WTC11 (cell line): ENCODE data around the gene PLCB2. TPM values are rescaled to one million over a fixed set of nuclear protein-coding genes. Genes with fewer than 3 reads are reported as not detected.

Experiments used
- ATAC-seq: fragments of 200-7000 bp; cut with Tn5 transposase; 2 replicates; pipeline ENCODE4 v1.10.0; 2021; ENCODE audit warnings: mild to moderate bottlenecking, moderate library complexity
- CTCF ChIA-PET: fragments of 300-600 bp; sonication (Branson Sonifier 250); formaldehyde crosslinking; loops from one replicate; lab custom pipeline; 2021; ENCODE audit warnings: antibody characterized with exemption; lab: Charles Lee
- POLR2A ChIA-PET: fragments of 350-600 bp; sonication (Branson Sonifier 250); formaldehyde crosslinking; loops from one replicate; lab custom pipeline; 2021; ENCODE audit warnings: antibody characterized with exemption; lab: Charles Lee
- DNase-seq: peaks from one replicate; pipeline ENCODE4 v3.0.0; 2021; ENCODE audit warnings: low spot score
- H3K27ac Mint-ChIP-seq: 2 replicates; pipeline ENCODE4 v1.8.0; 2021; ENCODE audit warnings: mixed read lengths
- H3K27me3 Mint-ChIP-seq: 2 replicates; pipeline ENCODE4 v1.8.0; 2021; ENCODE audit warnings: low read depth, mild to moderate bottlenecking, moderate library complexity, mixed read lengths
- H3K36me3 Mint-ChIP-seq: 2 replicates; pipeline ENCODE4 v1.8.0; 2021; ENCODE audit warnings: mixed read lengths
- H3K4me1 Mint-ChIP-seq: 2 replicates; pipeline ENCODE4 v1.8.0; 2022; ENCODE audit warnings: mixed read lengths
- H3K4me3 Mint-ChIP-seq: 2 replicates; pipeline ENCODE4 v1.8.0; 2021; ENCODE audit warnings: mild to moderate bottlenecking, moderate library complexity, mixed read lengths
- H3K9me3 Mint-ChIP-seq: 2 replicates; pipeline ENCODE4 v1.8.0; 2021; ENCODE audit warnings: mixed read lengths
- FOXP1 ChIP-seq: sonication (generic); formaldehyde crosslinking; IDR thresholded peaks from 2 replicates; pipeline ENCODE4 v1.8.0; 2022; ENCODE audit warnings: missing genetic modification reagents, mild to moderate bottlenecking, moderate library complexity, borderline replicate concordance
- GABPB1 ChIP-seq: sonication (generic); formaldehyde crosslinking; IDR thresholded peaks from 2 replicates; pipeline ENCODE4 v1.8.1; 2023; ENCODE audit warnings: mild to moderate bottlenecking, missing genetic modification reagents
- GRHL2 ChIP-seq: fragments of 250-450 bp; sonication (Bioruptor Pico); IDR thresholded peaks from 2 replicates; pipeline ENCODE4 v1.8.0; 2022; ENCODE audit warnings: mild to moderate bottlenecking, moderate library complexity; ENCODE audit not compliant: insufficient replicate concordance, severe bottlenecking
- GTF2I ChIP-seq: fragments of 250-450 bp; sonication (Bioruptor Pico); conservative IDR thresholded peaks from 2 replicates; pipeline ENCODE4 v1.4.0; 2021; ENCODE audit warnings: mild to moderate bottlenecking
- HMGA2 ChIP-seq: fragments of 250-450 bp; sonication (Bioruptor Pico); IDR thresholded peaks from 2 replicates; pipeline ENCODE4 v1.4.0; 2021; ENCODE audit warnings: mild to moderate bottlenecking, moderate library complexity
- JUN ChIP-seq: sonication (generic); formaldehyde crosslinking; IDR thresholded peaks from 2 replicates; pipeline ENCODE4 v1.8.0; 2023; ENCODE audit warnings: mild to moderate bottlenecking, missing genetic modification reagents
- KAT7 ChIP-seq: sonication (generic); formaldehyde crosslinking; IDR thresholded peaks from 2 replicates; pipeline ENCODE4 v1.8.1; 2023; ENCODE audit warnings: missing genetic modification reagents, mild to moderate bottlenecking, borderline replicate concordance
- NR2C2 ChIP-seq: sonication (generic); formaldehyde crosslinking; IDR thresholded peaks from 2 replicates; pipeline ENCODE4 v1.8.0; 2022; ENCODE audit warnings: mild to moderate bottlenecking, missing genetic modification reagents
- TEAD1 ChIP-seq: sonication (generic); formaldehyde crosslinking; IDR thresholded peaks from 2 replicates; pipeline ENCODE4 v1.8.0; 2022; ENCODE audit warnings: mild to moderate bottlenecking, missing genetic modification reagents
- TEAD4 ChIP-seq: sonication (generic); formaldehyde crosslinking; IDR thresholded peaks from 2 replicates; pipeline ENCODE4 v1.8.0; 2022; ENCODE audit warnings: mild to moderate bottlenecking, missing genetic modification reagents
- ZNF263 ChIP-seq: sonication (generic); formaldehyde crosslinking; IDR thresholded peaks from 2 replicates; pipeline ENCODE4 v1.8.1; 2022; ENCODE audit warnings: low read depth, mild to moderate bottlenecking, moderate library complexity, missing genetic modification reagents
- total RNA-seq: library from RNA; stranded (reverse); gene quantifications from 3 replicates; pipeline ENCODE4 v1.2.3, GENCODE V29; 2021
- TF ChIP-seq, protein P1 (sequence below): sonication (generic); formaldehyde crosslinking; IDR thresholded peaks from 2 replicates; pipeline ENCODE4 v1.8.1; 2023; ENCODE audit warnings: mild to moderate bottlenecking, moderate library complexity, missing genetic modification reagents
- TF ChIP-seq, protein P2 (sequence below): sonication (generic); formaldehyde crosslinking; IDR thresholded peaks from 2 replicates; pipeline ENCODE4 v1.8.0; 2022; ENCODE audit warnings: mild to moderate bottlenecking, missing genetic modification reagents
- TF ChIP-seq, protein P3 (sequence below): sonication (generic); formaldehyde crosslinking; IDR thresholded peaks from 2 replicates; pipeline ENCODE4 v1.8.1; 2022; ENCODE audit warnings: low read depth, mild to moderate bottlenecking, moderate library complexity, missing genetic modification reagents, borderline replicate concordance
- TF ChIP-seq, protein P4 (sequence below): sonication (generic); formaldehyde crosslinking; conservative IDR thresholded peaks from 2 replicates; pipeline ENCODE4 v1.8.1; 2022; ENCODE audit warnings: mild to moderate bottlenecking, missing genetic modification reagents
- TF ChIP-seq, protein P5 (sequence below): sonication (generic); formaldehyde crosslinking; IDR thresholded peaks from 2 replicates; pipeline ENCODE4 v1.8.1; 2023; ENCODE audit warnings: mild to moderate bottlenecking, missing genetic modification reagents

Gene PLCB2
- total RNA-seq, 1 experiment from 2014 or later, result 15.2 TPM

DNA sequence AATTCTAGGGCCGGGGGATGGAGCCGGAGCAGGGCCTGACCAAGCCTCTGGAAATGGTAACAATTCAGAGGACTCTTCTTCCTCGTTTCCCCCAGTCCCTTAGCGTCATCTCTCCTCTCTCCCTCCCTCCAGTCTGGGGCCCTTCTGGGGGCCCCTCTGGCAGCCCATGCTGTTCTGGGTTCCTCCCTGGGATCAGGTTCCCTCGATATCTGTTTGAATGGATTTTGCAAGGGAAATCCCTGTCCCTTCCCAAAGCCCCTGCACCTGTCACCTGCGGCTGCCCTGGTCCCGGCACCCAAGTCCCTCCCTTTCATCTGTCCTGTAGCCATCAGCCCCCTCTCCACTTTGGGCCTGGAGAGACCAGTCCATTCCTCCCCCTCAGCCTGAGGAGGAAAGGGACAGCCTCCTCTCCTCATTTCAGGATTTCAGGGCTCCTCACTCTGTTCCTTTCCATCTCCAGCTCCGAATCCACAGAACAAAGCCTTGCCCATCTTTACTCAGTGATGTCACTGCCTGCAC is 1.7 kb upstream of the PLCB2 start (continued):
- TF ChIP-seq KAT7 (CRISPR knock-in tag) (no peak), GABPB1 (CRISPR knock-in tag) (no peak)

DNA sequence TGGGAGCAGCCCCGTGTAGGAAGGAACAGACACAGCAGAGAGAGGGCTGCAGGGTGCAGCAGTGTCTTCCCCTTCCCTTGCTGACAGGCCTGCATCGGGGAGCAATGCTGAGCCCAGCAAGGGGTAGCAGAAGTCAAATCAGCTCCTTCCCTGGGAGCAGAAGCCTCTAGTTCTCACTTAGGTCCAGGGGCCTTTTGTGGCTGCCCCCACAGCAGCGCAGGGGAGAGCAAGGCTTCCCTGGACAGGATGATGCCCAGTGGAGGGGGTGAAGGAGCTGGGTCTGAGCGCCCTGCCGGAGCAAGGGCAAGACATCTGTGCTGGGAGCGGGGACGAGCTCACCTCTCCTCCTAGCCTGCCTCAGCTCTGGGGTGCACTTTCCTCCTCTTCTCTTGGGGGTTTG is 827 bp downstream of the PLCB2 start:
- POLR2A ChIA-PET, result interaction anchor here (1.0 to 2.1 kb wide), 5 partner anchors 13 to 27 kb away, joined by 3 to 12 read pairs (median 4); partner anchors contain the start of gene INAFM2
- TF ChIP-seq FOXP1 (CRISPR knock-in tag) (0 out of 2 replicates have a peak, but pooled peaks have one; percentile 9), TEAD4 (CRISPR knock-in tag) (no peak)
- TF ChIP-seq, protein P1, sequence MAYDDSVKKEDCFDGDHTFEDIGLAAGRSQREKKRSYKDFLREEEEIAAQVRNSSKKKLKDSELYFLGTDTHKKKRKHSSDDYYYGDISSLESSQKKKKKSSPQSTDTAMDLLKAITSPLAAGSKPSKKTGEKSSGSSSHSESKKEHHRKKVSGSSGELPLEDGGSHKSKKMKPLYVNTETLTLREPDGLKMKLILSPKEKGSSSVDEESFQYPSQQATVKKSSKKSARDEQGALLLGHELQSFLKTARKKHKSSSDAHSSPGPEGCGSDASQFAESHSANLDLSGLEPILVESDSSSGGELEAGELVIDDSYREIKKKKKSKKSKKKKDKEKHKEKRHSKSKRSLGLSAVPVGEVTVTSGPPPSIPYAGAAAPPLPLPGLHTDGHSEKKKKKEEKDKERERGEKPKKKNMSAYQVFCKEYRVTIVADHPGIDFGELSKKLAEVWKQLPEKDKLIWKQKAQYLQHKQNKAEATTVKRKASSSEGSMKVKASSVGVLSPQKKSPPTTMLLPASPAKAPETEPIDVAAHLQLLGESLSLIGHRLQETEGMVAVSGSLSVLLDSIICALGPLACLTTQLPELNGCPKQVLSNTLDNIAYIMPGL (CRISPR knock-in tag), result no peak
- TF ChIP-seq, all 79 proteins: peak for 1
- ATAC-seq (0 out of 2 replicates have a peak, but pooled peaks have one; percentile 3), DNase-seq (no peak)
- no peaks in the 10 kb centered on the region for H3K36me3 Mint-ChIP-seq
- H3K4me3 Mint-ChIP-seq, result no peak overlapping the region; the same call in 1 of the 2 replicates
- H3K27ac Mint-ChIP-seq, result no peak overlapping the region
- no peaks in the 10 kb centered on the region for H3K9me3 Mint-ChIP-seq
- peaks cover 6% of the 10 kb centered on the region; the same call in 1 of the 2 replicates for H3K27me3 Mint-ChIP-seq
- peaks cover 38% of the 10 kb centered on the region for H3K4me1 Mint-ChIP-seq
- CTCF ChIA-PET, result interaction anchor here (0.6 to 17.8 kb wide), 17 partner anchors 9 to 520 kb away, joined by 3 to 690 read pairs (median 7); partner anchors contain the start of genes ANKRD63, CCDC9B, INAFM2 and KNSTRN

GRCh38 chr15:40306371-40306770 is 1.4 kb downstream of the PLCB2 start:
- Mint-ChIP-seq H3K9me3 (no peaks in the 10 kb centered on the region), H3K27ac (no peak overlapping the region), H3K27me3 (peaks cover 3% of the 10 kb centered on the region; the same call in 1 of the 2 replicates), H3K4me3 (no peak overlapping the region), H3K4me1 (peaks cover 44% of the 10 kb centered on the region), H3K36me3 (no peaks in the 10 kb centered on the region)
- ATAC-seq (no peak), DNase-seq (no peak)
- TF ChIP-seq TEAD4 (CRISPR knock-in tag), result no peak
- TF ChIP-seq TEAD1 (CRISPR knock-in tag), result no peak
- no peak for TF ChIP-seq GTF2I (CRISPR knock-in tag)
- TF ChIP-seq, protein P2, sequence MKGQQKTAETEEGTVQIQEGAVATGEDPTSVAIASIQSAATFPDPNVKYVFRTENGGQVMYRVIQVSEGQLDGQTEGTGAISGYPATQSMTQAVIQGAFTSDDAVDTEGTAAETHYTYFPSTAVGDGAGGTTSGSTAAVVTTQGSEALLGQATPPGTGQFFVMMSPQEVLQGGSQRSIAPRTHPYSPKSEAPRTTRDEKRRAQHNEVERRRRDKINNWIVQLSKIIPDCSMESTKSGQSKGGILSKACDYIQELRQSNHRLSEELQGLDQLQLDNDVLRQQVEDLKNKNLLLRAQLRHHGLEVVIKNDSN (CRISPR knock-in tag), result no peak
- TF ChIP-seq NR2C2 (CRISPR knock-in tag), result no peak
- TF ChIP-seq HMGA2 (CRISPR knock-in tag), result no peak
- TF ChIP-seq, protein P3, sequence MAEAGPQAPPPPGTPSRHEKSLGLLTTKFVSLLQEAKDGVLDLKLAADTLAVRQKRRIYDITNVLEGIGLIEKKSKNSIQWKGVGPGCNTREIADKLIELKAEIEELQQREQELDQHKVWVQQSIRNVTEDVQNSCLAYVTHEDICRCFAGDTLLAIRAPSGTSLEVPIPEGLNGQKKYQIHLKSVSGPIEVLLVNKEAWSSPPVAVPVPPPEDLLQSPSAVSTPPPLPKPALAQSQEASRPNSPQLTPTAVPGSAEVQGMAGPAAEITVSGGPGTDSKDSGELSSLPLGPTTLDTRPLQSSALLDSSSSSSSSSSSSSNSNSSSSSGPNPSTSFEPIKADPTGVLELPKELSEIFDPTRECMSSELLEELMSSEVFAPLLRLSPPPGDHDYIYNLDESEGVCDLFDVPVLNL (CRISPR knock-in tag), result no peak
- TF ChIP-seq, protein P4, sequence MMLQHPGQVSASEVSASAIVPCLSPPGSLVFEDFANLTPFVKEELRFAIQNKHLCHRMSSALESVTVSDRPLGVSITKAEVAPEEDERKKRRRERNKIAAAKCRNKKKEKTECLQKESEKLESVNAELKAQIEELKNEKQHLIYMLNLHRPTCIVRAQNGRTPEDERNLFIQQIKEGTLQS, result no peak
- no peak for TF ChIP-seq GRHL2
- TF ChIP-seq JUN (CRISPR knock-in tag), result no peak
- no peak for TF ChIP-seq ZNF263 (CRISPR knock-in tag)
- TF ChIP-seq, protein P5, sequence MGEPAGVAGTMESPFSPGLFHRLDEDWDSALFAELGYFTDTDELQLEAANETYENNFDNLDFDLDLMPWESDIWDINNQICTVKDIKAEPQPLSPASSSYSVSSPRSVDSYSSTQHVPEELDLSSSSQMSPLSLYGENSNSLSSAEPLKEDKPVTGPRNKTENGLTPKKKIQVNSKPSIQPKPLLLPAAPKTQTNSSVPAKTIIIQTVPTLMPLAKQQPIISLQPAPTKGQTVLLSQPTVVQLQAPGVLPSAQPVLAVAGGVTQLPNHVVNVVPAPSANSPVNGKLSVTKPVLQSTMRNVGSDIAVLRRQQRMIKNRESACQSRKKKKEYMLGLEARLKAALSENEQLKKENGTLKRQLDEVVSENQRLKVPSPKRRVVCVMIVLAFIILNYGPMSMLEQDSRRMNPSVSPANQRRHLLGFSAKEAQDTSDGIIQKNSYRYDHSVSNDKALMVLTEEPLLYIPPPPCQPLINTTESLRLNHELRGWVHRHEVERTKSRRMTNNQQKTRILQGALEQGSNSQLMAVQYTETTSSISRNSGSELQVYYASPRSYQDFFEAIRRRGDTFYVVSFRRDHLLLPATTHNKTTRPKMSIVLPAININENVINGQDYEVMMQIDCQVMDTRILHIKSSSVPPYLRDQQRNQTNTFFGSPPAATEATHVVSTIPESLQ (CRISPR knock-in tag), result no peak
- CTCF ChIA-PET, result interaction anchor here (1.0 to 17.8 kb wide), 11 partner anchors 11 to 116 kb away, joined by 3 to 690 read pairs (median 23); partner anchors contain the start of genes ANKRD63, CCDC9B and INAFM2
- POLR2A ChIA-PET, result interaction anchor here (1.0 to 1.8 kb wide), 3 partner anchors 14 to 17 kb away, joined by 3 to 5 read pairs (median 4); partner anchors contain the start of gene INAFM2
